ENCODE data around the gene LEMD1.

- no peak for TF ChIP-seq EZH2 (IDR thresholded peaks at IDR 0.05)
- TF ChIP-seq CTCF (IDR thresholded peaks at IDR 0.05), result no peak
- TF ChIP-seq EZH2phosphoT487 (IDR thresholded peaks at IDR 0.05), result no peak
Measured at GRCh38 chr1:205380882-205381281, 41.0 kb downstream of the LEMD1 start.

Data from neural progenitor cell (in vitro differentiated cells).